Inflammatory macrophage treated with lipopolysaccharide for 4 hours (primary cell): ENCODE data around the gene KRT31.
"Not testable (repeated sequence)": the region's sequence is repeated elsewhere in the genome, so short reads cannot be mapped to it uniquely, and the experiment has no call there.

Experiments
- DNase-seq: peaks from one replicate; pipeline ENCODE4 v3.0.0-alpha.2; 2020

Gene KRT31

DNA sequence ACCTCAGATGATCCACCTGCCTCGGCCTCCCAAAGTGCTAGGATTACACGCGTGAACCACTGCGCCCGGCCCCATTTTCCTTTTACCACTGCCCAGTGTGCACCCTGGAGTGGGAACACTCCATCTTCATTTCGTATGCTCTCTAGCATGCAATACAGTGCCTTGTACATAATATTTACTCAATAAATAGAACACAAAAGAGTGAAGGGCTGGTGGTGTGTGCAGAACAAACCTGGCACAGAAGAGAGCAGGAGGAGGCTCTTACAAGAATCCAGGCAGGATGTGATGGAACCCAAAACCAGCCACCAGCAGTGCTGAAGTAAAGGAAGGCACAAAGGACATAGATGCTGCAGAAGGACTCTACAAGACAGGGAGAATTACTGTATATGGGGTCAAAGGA, 19.7 kb upstream of the KRT31 start:
- no peak for DNase-seq

DNA sequence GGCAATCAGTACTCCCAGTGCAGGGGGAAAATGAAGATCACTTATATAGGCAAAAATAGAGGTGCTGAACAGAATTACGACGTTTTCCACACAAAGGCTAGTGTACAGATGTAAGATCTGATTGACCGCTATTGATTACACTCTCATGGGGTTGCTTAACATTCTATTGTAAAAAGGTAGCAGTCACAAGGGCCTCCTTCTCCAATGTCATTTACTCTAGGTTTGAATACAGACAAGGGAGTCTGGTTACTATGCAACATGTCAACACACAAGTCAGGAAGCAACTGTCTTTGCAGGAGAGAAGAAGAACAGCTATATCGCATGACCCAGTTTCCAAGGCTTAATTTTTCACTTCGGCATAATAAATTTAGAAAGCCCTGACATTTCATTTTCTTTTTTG, 19.1 kb upstream of the KRT31 start:
- DNase-seq: no peak

DNA sequence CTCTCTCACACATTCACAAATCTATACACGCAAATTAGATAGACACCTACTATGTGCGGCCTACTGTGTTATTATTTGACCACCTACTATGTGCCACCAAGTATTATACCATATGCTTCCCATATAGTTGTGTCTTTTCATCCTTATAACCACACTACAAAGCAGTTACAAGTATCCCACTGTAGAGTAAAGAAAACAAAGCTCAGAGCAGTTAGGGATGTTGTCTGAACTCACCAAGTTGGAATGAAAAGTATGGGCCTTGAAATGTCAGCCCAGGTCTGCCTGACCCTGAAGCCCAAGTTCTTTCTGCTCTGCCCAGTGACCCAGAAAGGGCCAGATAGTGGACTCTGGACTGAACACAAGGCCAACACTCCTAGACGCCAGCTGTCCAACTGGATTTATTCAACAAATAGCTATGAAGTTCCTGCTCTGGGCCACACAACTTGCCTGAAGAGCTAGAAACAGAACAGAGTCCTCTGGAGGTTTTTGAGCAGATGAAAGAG, 18.5 kb upstream of the KRT31 start:
- no peak for DNase-seq

DNA sequence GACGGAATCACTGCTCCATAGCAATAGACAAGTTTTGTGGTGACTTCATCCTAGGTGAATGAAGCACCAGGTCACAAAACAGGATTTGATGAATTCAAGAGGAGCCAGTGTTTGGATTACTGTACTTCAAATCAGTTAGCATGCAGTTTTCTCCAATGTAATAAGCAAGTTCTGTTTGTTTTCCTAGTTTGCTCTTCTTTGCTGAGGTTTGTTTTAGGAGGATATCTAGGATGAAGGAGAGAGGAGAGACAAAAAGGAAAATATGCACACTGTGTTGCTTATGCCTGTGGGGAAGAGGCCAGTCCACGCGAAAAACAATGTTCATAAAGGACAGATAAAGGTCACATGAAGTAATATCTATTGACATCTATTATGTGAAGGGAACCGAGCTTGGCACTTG, 18.0 kb upstream of the KRT31 start:
- DNase-seq: no peak

DNA sequence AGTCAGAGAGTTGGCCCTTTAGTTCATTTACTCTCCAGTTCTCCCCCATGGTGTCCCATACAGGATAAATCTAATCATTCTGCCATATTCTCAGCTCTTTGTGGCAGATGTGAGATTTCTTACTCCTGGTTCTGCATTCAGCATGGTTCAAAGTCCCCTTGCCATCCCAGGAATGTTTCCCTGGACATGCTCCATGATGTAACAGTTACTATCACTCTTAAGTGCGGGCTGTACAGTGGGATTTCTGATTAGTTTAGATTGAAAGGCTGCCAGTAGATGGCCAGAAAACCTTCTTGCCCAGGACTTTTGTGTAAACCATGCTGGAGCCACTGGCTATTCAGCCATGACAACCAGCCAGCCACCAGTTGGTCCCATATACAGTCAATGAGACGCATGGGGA, 16.6 kb upstream of the KRT31 start:
- no peak for DNase-seq

DNA sequence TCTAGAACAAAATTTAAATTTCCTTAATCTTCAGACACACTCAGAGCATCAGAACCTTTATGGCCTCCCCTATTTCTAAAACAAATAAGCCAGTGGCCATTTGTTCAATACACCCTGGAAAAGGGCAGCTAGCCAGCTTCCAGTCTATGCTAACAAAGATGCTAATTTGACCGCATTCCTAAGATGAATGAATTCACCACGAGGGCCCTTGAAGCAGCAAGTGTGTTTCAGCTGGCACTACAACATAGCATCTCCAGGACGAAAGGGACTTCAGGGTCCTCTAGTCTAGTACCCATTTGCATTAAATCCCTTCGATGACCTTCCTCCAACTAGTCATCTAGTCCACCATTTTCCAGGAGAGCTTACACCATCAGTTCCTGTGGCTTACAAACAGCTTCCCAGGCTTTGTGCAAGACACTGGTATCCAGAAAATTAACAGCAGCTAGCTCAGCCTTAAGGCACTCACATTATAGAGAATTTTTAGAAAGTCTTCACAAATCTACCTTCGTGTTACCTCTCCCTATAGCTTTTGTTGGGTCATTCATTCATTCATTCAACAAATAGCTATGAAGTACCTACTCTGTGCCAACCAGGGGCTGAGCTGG, 16.0 kb upstream of the KRT31 start:
- no peak for DNase-seq

DNA sequence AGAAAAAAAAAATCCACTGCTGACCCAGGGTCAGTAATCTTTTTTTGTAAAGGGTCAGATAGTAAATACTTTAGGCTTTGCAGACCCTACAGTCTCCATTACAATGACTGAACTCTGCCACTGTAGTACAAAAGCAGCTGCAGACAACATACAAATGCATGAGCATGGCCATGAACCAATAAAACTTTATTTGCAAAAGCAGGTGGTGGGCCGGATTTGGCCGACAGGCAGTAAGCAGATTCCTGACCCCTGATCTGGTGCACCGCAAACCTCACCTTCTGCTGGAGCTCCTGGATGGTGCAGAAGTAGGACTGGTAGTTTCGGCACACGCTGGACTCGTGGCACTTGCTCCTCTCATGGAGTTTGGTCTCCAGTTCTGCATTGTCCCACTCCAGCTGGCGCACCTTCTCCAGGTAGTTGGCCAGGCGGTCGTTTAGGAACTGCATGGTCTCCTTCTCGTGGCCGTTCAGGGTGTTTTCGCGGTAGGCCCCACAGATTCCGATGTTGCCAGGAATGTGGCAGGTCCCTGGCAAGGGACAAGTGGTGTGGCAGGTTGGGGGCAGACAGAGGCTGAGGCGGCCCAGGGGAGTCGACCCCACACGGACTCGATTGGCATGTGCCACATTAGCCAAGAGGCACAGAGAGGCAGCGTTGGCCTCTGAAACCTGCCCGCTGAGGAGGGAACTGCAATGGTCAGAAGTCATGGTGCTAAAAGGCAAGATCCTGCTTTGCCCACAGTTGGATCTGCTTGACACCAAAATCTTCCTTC, 13.8 kb upstream of the KRT31 start:
- no peak for DNase-seq

DNA sequence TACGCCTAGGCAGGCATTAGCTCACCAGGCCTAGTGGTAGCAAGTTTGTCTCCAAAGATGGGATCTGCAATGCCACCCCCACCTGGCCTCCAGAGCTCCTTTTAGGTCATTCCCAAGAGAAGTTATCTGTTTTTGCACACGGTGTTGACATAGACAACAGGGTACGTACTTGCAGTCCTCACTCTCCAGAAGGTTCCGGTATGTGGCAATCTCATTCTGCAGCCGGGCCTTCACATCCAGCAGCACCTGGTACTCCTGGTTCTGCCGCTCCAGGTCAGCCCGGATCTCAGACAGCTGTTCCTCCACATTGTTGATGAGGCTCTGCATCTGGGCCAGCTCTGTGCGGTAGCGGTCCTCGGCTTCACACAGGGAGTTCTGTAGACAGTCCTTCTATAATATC, 9.8 kb upstream of the KRT31 start:
- DNase-seq: no peak

DNA sequence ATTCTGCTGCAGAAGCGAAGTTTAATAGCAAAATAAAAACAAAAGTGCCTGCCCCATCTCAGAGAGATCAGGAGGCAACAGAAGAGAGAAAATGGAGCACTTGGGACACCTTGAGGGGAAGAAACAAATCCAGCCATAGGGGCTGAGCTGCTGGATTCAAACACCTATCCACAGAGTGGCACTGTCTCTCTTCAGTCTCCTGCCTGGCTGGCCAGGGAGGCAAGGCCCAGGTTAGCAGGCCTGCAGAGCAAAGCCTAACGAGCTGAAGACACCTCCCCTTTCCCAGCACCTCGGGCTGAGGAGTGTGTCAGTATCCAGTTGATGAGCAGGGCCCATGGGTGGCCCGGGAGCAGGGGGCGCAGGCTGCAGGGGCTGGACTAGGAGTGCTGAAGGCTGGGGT, 8.8 kb upstream of the KRT31 start:
- DNase-seq: no peak

DNA sequence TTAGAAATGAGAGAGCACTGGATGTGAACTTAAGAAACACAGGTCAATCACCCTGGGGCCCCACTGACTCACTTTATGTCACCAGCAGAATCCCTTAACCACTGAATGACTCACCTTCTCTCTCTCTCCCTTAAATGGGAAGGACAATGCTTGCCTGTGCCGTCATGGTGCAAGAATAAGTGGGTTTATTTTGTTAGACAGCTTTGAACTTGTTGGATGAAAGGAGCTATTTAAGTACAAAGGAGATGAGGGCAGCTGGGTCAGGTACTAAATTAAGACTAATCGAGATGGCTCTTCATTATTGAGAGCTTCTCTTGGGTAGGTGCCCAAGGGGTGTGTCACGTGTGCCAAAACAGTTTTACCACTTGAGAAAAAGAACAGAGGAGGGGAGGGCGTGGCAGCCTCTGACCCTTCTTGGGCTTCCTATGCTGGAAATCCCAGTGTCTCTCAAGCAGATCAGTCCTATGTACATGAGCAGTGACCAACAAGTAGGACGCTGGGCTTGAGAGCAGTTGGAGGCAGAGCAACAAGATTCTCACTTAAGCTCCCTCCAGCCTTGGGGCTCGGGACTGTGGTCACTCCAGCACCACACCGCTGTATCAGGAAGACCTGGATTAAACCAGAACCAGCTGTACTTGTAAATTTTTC, 6.7 kb upstream of the KRT31 start:
- peak; percentile 63 for DNase-seq

DNA sequence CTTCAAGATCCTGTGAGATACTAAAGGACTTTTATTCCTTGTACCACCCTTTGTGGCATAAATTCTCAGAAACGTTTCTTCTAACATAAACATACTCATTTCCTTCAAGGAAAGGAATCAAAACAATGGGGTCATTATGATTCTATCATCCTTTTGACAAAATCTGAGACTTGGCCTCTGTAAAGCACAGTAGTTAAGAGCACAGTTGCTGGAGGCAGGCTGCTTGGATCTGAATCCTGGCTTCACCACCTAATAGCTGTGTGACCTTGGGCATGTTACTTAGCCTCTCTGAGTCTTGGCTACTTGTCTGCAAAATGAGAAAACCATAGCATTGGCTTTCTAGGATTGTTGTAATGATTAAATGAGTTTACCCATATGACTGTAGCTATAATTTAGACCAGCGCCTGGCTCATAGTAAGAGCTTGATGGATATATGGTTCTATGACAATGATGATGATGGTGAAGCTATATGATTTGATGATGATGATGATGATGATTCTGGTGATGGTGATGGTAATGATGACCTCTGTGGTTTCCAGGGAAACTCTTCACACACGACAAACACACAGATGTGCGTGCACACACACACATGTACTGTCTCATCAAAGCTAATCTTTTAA, 6.1 kb upstream of the KRT31 start:
- no peak for DNase-seq

DNA sequence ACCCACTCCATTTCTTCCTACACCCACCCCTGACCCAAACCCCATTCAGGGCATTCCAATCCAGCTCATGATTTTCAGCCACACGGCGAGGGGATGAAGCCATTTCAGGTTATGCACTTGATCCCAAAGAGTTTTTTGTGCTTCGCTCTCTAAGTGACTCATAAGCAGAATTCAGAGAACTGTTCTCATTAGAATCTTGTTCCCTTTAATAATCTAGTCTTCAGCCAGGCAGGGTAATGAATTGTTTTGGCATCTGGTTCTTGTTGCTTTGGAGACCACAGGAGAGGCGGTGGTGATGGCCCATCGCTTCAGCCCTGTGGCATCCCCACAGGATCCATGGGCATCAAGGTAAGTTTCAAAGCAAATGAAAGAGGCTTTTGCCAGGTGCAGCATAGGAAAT, 4.8 kb upstream of the KRT31 start:
- no peak for DNase-seq

DNA sequence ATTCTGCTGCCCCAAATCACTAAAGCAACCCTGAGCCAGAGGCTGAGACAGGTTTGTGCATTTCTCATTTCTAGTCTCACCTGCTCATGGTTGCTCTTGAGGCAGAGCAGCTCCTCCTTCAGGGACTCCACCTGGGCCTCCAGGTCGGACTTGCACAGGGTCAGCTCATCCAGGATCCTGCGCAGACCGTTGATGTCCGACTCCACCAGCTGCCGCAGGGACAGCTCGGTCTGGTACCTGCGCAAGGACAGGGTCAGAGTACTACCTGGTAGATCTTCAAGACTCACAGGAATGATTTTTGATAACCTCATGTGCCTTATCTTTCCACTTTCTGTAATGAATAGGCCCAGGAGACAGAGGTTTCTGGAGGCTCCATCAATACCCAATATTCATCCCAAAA, 1.1 kb downstream of the KRT31 start:
- DNase-seq: no peak

DNA sequence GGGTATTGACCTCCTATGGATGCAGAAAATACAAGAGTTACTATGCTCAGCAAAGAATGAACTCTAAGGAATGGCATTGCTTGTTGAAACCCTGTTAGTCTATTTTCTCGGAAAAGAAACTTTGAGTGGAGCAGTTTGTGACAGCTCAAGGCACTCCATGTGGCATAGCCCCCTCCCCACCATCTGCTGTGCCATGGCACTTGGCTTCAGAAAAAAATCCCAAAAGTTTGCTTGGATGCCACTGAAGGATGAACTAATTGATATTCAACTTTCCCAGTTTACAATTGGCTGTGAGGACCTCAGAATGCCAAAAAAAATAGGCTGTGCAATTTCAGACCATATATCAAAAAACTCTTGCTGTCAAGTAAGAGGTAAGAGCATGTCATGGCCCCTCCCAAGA, 1.8 kb downstream of the KRT31 start:
- no peak for DNase-seq

DNA sequence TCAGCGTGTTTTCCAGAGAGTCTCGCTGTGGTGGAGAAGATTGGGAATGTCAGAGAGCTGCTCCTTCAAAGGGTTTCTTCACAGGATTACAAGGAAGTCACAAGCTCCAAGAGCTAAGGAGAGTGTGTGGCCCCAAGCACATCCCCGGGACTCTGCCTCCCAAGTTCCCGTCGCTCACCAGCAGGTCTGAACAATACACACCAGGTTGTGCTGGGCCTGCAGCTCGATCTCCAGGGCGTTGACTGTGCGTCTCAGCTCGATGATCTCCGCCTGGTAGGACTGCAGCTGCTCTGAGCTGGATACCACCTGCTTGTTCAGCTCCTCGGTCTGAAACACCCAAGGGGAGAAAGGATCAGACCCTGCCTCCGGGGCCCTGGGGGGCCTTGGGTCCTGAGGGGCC, 2.4 kb downstream of the KRT31 start:
- DNase-seq: not testable (repeated sequence)

DNA sequence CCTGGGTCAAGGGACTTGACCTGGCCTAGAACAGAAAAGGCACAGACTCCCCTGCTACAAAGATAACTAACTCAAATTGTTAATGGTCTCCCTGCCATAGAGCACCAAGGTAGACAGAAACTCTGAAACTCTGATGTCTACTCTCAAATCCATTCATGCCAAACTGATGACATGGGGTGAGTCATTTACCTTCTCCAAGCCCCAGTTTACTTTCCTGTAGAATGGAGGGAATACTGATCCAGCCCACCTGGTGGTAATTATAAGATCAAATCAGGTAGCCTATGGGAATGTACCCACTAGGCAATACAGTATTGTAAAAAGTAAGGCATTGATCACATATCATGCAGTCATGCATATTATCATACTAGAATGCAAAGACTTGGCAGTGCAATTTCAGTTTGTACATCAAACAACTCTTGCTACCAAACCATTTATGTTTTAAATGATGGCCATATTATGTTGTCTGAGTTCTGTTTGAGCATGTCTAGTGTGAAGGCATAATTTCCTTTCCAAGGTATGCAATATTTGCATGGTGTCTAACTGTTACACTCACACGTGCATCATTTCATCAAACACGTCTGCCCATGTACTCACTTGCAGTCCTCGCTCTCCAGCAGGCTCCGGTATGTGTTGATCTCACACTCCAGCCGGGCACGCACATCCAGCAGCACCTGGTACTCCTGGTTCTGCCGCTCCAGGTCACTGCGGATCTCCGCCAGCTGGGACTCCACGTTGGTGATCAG, 3.0 kb downstream of the KRT31 start:
- DNase-seq: no peak

DNA sequence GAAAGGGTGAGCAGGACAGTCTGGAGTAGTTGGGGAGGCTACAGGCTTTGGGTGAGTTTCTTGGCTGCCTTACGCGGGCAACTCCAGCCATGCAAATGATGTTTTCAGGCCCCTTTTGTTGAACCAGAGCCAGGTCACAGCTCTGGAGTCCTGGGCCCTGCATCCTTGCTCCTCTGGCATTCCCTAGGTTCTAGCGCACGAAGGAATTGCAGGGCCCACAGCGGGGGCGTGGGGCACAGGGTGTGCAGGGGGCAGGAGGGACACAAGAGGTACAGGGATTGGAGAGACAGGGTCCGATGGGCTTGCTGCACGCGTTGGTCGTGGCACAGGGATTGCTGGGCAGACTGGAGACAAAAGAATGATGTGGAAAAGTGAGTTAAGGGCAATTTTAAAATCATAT, 3.6 kb downstream of the KRT31 start:
- DNase-seq: no peak

DNA sequence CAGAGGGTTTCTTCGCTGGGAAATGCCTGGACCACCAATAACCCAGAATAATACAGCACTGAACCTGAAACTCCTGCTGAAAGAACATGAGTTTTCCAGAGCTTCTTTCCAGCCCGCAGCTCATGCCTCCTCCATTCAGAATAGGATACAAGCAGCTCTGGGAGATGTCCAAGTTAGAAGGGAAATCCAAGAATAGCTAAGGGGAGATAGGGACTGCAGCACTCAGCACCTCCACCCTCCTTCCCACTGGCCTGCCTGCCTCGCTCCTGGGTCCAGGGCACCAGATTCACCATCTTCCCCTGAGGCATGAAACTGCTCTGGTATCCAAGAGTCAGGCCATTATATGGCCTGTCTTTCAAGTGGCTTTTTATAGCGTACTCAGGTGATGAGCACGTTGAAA, 4.1 kb downstream of the KRT31 start:
- DNase-seq: no peak

DNA sequence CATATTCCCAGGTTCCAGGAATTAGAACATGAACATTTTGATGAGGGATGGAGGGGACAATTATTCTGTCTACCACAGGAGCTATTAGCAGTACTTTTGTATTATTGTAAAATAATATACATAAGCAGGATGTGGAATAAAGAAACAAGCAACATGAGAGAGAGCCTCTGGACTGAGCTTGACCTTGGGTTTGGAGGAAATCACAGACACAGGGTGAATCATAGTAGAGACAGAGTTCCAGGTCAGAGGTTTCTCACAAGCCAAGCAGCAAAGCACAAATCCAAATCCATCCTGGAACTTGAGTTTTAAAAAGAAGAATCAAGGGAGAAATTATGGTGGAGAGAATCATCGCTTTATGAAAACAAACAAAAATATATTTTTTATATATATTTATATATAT, 5.1 kb downstream of the KRT31 start:
- no peak for DNase-seq

DNA sequence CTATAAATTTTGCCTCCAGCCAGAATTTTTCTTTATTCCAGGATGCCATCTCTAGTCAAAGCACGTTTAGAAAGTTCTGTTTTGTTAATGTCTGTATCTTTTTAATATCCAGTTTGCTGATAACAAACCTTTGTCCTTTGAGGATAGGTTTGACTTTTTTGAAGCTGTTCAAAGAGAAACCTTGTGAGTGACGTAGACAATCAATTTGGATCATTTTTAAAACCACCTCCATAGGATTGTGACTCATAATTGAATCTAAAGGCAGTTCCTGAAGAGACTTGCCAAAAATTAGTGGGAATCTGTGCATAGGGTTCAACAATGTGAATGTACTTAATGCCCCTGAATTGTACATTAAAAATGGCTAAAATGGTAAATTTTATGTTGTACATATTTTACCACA, 5.9 kb downstream of the KRT31 start:
- no peak for DNase-seq

DNA sequence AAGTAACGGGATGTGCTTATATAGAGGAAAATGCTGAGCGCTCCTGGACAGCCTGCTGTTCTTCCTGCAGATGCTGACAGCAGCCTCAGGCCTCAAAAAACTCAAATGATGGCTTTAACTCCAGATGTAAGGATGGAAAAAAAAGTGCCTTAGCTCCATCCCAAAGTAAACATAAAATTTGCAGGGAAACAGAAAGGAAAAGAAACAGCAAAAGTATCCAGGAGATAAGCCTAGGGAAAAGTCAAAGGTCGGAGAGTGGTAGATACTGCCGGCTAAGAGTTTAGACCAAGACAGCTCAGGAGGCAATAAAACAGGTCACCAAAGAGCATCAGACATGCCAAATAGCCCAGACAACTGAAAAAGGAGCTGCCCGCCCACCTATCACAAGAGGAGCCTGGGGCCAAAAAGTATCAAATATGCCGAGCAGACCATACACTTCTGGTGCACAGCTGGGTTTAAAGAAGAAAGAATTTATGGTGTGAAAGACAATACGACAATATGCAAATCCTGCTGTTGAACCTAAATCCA, 6.9 kb downstream of the KRT31 start:
- DNase-seq: no peak

DNA sequence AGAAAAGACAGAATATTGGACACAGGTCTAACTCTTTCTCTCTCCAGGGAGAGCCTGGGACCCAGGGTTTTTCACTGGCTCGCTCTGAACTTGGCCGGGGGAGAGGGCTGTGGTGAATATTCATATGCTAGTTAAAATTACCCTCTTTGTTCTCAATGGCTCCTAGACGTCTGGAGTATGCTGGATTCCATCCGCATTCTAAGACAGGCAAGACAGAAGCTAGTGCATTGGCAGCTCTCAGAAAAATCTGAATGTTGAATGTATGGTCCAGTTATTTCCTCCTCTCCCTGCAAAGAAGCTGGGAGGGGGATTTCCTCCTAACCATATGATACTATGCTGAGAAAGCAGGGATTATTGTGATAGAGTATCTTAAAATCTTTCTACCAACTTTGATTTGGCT, 9.7 kb downstream of the KRT31 start:
- no peak for DNase-seq

DNA sequence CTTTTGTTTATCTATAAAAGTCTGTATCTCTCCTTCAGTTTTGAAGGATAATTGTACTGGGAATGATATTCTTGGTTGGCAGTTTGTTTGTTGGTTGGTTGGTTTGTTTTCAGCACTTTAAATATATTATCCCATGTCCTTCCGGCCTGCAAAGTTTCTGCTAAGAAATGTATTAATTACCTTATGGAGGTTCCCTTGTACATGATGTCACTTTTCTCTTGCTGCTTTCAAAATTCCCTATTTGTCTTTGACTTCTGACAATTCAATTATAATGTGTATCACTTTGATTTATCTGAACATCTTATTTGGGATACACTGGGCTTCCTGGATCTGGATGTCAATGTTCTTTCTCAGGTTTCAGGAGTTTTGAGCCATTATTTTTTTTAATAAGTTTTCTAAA, 11.2 kb downstream of the KRT31 start:
- DNase-seq: no peak
